ENCODE measurements around the gene TPRA1.
"Not testable (repeated sequence)": the region's sequence is repeated elsewhere in the genome, so short reads cannot be mapped to it uniquely, and the experiment has no call there.

The TPRA1 gene

DNA sequence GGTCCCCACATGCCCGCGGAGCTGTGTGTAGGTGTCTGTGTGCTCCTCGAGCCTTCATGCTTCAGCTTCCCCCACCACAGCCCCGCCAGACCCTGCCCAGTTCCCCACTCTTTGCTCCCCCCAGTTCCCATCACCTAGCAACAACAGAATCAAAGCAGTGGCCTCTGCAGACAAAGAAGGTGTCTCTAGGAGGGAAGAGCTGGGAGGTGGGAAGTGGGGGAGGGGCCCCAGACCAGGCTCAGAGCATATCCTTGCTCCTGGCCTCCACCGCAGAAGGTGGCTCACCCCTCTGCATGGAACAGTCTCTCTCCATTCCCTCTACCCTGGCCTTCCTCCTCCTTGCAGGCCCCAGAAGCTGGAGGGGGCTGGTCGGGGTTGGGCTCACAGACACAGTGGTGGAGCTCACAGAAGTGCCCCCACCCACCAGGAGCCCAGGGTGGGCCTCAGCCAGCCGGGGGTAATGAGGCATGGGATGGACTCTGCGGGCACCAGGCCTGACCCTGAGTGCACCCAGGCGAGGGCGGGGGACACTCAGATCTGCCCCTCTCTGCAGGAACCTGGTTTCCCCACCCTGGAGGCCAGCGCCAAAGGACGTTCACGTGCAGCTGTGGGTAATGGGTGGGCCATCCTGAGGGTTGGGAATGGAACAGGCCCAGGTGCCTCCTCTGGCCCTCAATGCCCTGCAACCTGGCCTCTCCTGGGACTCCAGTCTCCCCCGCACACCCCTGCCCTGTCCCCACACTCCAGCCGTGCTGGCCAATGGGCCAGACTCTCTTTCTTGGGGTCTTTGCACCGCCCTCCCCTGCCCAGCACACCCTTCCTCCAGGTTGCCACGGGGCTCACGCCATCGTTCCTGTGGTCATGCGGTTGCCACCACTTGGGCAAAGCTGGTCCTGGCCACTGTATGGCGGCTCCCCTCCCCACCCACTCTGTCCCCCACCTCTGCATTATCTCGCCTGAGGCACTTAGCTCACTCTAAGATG, 53.4 kb downstream of the TPRA1 start:
- DNase-seq = no peak
- ATAC-seq = no peak

DNA sequence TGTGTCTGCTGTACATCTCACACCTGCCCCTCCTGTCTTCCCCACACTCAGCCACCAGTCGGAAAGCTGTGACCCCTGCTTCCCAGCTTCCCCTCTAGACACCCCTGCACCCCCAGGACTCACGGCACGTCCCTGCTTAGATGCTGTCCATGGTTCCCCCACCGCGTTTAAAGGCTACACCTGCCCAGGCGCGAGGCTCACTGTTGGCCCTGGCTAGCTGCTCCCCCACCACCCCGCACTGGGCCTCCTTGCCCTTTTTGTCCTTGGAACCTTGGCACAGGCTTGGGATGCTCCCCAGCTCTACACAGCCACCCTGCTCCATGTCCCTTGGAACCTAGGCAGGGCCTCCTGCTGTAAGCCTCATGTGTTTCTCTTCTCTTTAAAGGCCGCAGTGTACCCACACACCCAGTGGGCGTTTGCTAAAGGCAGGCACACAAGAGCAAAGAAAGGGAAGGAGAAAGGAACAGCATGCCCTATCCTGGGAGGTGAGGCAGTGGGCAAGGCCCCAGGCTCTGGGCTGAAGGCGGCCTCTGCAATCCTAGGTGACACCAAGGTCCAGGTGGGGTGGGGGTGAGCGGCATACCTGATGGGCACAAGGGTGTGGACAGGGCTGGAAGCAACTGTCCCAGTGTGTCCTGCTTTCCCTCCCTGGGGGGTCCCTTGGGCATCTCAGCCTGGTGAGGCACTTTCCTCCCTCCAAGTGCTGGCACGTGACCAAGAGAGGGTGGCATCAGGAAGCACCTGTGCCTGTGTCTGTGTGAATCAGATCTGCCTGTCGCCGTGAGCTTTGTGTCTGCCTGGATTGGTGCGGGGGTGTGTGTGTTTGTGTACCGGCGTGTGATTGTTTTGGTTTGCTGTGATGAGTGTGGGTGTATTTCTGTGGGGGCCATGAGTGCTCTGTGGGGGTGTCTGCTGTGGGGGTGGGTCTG, 54.4 kb downstream of the TPRA1 start:
- no peak for ATAC-seq
- DNase-seq = no peak

DNA sequence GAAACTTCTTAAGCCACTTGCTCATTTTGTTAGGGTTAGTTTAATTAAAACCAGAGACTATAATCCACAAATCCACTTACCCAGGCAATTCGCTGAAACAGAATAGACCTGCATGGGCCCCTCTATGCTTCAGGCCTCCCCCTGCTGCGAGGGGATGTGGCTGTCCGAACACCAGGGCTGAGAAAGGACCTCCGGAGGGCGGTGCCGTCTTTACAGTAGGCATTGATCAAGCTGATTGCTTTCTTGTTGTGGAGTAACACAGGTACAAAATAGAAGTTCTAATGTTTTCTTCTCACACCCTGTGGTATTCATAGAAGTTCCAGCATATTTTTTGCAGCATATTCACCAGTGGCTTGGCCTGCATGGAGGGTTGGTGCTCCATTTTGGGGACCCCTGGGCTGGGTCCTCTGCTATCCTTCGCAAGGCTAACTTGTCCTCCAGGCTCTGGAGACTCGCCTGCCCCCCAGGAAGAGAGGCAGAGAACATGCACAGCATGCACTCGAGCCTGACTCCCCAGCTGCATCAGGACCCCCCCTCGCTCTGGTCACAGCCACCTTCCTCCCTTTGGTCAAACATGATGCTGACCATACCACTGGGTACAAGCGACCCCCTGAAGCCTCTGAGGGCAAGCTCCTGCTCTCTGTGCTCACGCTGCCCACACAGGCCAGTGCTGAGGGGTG, 55.3 kb downstream of the TPRA1 start:
- DNase-seq = no peak
- no peak for ATAC-seq

DNA sequence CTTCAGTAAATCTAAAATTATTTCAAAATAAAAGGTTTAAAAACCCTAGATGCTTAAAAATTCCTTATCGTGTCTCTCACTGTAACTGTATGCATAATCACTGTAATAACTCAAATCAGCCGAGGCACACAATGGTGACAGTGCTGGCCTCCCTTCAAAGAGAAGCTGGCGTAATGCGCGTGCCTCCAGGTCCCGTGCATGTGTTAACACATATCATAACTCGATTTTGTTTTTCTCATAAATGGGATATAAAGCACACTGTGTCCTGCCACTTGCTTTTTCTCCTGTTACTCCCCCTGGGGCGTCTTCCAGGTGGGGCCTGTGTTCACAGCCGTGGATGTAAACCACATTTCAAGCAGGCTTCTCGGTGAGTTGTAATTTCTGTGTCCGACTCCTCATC, 56.0 kb downstream of the TPRA1 start:
- no peak for DNase-seq
- no peak for ATAC-seq

DNA sequence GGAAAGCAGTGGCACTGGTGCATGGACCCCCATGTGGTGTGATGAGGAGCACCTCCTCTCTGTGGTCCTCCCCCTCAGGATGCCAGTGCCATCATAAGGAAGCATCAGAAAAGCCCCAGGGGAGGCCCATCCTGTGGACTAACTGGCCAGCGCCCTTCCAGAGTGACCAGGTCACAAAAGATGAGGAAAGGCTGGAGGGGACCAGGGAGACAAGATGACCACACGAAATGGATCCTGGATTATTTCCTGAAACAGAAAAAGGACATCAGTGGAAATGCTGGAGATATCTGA, 56.4 kb downstream of the TPRA1 start:
- no peak for DNase-seq
- no peak for ATAC-seq

DNA sequence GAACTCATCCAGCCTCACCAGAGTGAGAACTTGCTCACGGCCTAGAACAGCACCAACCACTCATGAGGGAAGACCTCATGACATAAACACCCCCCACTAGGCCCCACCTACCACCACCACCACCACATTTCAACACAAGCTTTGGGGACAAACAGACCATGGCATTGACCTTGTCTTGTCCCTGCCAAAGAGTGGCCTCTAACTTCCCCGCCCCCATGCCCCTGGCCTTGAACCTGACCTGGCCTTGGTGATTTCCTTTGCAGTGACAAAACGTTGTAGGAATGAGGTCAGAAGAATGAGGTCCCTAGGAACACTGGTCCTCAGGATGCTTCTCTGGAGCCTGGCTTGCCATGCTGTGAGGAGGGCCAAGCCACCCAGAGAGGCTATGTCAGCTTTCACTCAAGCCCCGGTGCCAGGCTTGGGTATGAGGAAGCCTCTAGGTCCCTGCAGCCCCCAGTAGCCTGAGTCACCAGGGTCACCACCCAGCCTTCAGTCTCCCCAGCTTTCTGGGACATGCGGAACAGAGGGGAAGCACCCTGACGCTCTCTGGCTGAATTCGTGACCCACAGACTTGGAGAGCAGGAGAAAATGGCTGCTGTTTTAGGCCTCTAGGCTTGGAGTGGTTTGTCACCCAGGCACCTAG, 57.9 kb downstream of the TPRA1 start:
- ATAC-seq = no peak

DNA sequence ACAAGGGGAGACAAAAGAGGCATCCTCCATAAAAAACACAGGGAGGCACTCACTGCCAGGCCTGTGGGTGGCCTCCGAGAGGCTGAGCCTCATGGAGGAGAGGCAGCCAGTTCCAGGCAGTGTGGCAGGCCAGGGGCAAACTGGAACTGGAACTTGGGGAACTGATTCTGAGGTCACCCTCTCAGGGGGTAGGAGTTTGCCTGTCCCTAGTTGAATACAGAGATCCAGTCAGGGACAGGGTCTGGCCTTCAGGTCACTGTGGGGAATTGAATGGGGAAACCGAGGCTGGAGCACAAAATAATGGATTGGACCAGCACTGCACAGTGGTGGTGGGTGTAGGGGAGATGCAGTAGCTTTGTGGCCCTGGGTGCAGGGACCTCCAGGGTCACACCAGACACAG, 58.7 kb downstream of the TPRA1 start:
- no peak for ATAC-seq

More for the DNA sequence above, 57.9 kb downstream of the TPRA1 start:
- no peak for DNase-seq

DNA sequence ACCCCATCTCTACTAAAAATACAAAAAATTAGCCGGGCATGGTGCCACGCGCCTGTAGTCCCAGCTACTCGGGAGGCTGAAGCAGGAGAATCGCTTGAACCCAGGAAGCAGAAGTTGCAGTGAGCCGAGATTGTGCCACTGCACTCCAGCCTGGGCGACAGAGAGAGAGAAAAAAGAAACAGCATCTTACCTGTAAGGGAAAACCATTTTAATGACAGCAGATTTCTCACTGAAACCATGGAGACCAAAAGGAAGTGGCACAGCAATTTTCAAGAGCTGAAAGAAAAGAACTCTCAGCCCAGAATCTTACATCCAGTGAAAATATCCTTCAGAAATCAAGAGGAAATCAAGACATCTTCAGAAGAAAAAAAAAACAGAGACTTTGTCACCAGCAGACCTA, 59.7 kb downstream of the TPRA1 start:
- not testable (repeated sequence) for DNase-seq, ATAC-seq

More for the DNA sequence above, 58.7 kb downstream of the TPRA1 start:
- DNase-seq = no peak

DNA sequence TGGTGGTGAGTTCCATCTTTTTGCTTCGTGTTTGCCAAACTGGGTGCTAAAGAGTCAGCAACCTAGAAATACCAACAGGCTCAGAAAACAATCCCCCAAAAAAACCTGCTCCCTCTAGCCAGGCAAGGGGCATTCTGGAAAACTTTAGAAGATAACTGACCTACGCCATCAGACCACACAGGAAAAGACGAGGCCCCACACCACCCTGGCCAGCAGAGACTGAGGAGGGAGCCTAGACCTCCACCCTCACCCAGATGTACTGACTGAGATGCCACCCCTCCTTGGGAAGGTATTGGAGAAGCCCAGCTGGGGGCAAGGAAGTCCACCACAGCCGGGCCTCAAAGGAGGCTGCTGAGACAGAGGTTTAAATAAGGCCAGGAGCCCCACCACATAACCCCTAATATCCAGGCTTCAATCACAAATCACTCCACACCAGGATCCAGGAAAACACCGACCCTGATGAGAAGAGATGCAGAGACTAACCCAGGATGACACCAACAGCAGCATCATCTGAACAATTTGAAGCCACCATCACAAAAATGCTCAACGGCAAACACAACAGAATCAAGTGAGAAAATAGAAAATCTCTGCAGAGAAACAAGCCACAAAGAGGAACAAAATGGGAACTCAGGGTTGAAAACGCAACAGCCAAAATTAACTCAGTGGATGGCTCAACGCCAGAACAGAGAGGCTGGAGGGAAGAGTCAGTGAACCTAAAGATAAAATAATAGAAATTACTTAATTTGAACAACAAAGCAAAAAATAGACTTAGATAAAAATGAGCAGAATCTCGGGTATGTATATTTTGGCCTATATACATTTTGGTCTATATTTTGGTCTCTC, 61.0 kb downstream of the TPRA1 start:
- DNase-seq = no peak
- ATAC-seq = no peak

DNA sequence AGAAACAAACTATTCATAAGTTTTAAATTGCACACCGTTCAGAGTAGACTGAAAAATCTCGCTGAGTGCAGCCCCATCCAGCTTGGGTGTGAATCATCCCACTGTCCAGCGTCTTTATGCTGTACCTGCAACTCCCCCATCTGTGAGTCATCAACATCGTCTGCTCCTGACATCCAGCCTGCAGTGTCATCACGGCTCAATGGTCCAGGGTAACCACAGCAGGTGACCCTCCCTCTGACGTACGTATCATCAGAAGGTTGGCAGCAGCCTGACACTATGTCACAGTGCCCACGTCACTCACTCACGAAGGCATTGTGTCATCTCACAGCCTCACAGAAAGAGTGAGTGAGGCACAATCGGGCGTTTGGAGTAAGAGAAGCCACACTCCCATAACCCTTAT, 65.2 kb downstream of the TPRA1 start:
- ATAC-seq (no peak), DNase-seq (no peak)

DNA sequence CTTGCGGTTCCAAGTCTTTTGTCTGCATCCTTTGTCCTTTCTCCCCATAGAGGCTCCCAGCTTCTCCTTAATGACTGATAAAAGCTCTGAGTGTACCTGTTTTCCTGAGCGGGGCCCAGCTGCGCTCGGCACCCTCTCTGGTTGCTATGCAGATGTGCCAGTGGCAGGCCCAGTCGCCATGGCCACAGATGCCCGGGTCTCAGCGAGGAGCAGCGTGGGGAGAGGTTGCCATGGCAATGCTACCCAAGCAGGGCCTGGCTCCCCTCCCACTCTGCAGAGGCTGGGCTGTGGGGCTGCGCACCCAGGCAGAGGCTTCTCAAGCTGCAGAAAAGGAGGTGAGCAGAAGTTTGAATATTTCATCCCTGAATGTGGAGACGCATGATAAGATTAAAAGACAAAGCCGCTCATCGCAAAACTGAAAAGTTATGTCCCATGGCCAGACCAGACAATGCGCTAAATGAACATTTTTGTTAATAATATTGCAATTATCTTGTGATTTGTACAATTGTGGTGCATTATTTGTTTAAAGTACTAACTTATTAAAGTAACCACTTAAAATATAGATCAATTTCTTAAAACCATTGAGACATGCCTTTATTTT, 66.1 kb downstream of the TPRA1 start:
- no peak for ATAC-seq
- no peak for DNase-seq

All from stimulated activated naive CD8-positive, alpha-beta T cell treated with anti-CD3 and anti-CD28 coated beads, Interleukin-15, Interleukin-2, amounts not matched to agents 100 U/mL and 50 U/mL, for 24 hours (primary cell).